ENCODE data around the gene ESR2.

The ESR2 gene

GRCh38 chr14:64176330-64176729, 117.8 kb downstream of the ESR2 start:
- Mint-ChIP-seq H3K27me3 (ENCODE audit: low read depth, poor library complexity) (no peaks in the 10 kb centered on the region), H3K27ac (no peak overlapping the region), H3K36me3 (ENCODE audit: low read depth) (peaks cover 50% of the 10 kb centered on the region), H3K4me1 (no peaks in the 10 kb centered on the region), H3K4me3 (no peak overlapping the region), H3K9me3 (peaks cover 2% of the 10 kb centered on the region)
- no peak for DNase-seq
- no peak for TF ChIP-seq CTCF (IDR thresholded peaks at IDR 0.05)

GRCh38 chr14:64174922-64175782, 119.0 kb downstream of the ESR2 start:
- no peaks in the 10 kb centered on the region for H3K9me3 Mint-ChIP-seq
- no peak overlapping the region for H3K4me3 Mint-ChIP-seq
- DNase-seq: no peak
- H3K36me3 Mint-ChIP-seq (ENCODE audit: low read depth): peaks cover 48% of the 10 kb centered on the region
- peak overlapping the region; percentile 1 for H3K27ac Mint-ChIP-seq
- no peak for TF ChIP-seq CTCF (IDR thresholded peaks at IDR 0.05)
- no peaks in the 10 kb centered on the region for H3K4me1 Mint-ChIP-seq
- no peaks in the 10 kb centered on the region for H3K27me3 Mint-ChIP-seq (ENCODE audit: low read depth, poor library complexity)

GRCh38 chr14:64170181-64170580, 124.0 kb downstream of the ESR2 start:
- DNase-seq: no peak
- Mint-ChIP-seq H3K27ac (no peak overlapping the region), H3K4me3 (no peak overlapping the region), H3K36me3 (ENCODE audit: low read depth) (peaks cover 31% of the 10 kb centered on the region), H3K27me3 (ENCODE audit: low read depth, poor library complexity) (no peaks in the 10 kb centered on the region), H3K9me3 (no peaks in the 10 kb centered on the region), H3K4me1 (no peaks in the 10 kb centered on the region)
- TF ChIP-seq CTCF (IDR thresholded peaks at IDR 0.05): no peak

- Mint-ChIP-seq H3K27ac (peak overlapping the region; percentile 12), H3K36me3 (ENCODE audit: low read depth) (peaks cover 39% of the 10 kb centered on the region), H3K4me1 (no peaks in the 10 kb centered on the region), H3K4me3 (no peak overlapping the region), H3K9me3 (no peaks in the 10 kb centered on the region), H3K27me3 (ENCODE audit: low read depth, poor library complexity) (peaks cover 5% of the 10 kb centered on the region)
- no peak for TF ChIP-seq CTCF (IDR thresholded peaks at IDR 0.05)
- DNase-seq: no peak
Measured at GRCh38 chr14:64159588-64159987, 134.6 kb downstream of the ESR2 start.

- no peak for TF ChIP-seq CTCF (IDR thresholded peaks at IDR 0.05)
- Mint-ChIP-seq H3K27me3 (ENCODE audit: low read depth, poor library complexity) (peaks cover 5% of the 10 kb centered on the region), H3K4me3 (no peak overlapping the region), H3K36me3 (ENCODE audit: low read depth) (peaks cover 42% of the 10 kb centered on the region), H3K9me3 (no peaks in the 10 kb centered on the region), H3K27ac (no peak overlapping the region), H3K4me1 (no peaks in the 10 kb centered on the region)
- no peak for DNase-seq
Measured at GRCh38 chr14:64158608-64159007, 135.6 kb downstream of the ESR2 start.

GRCh38 chr14:64149921-64150320, 144.2 kb downstream of the ESR2 start:
- no peaks in the 10 kb centered on the region for H3K9me3 Mint-ChIP-seq
- DNase-seq: no peak
- no peak for TF ChIP-seq CTCF (IDR thresholded peaks at IDR 0.05)
- H3K27ac Mint-ChIP-seq: no peak overlapping the region
- H3K4me3 Mint-ChIP-seq: no peak overlapping the region
- peaks cover 3% of the 10 kb centered on the region for H3K27me3 Mint-ChIP-seq (ENCODE audit: low read depth, poor library complexity)
- H3K36me3 Mint-ChIP-seq (ENCODE audit: low read depth): peaks cover 40% of the 10 kb centered on the region
- H3K4me1 Mint-ChIP-seq: no peaks in the 10 kb centered on the region

Data from nephron progenitor cell (in vitro differentiated cells).